Brain microvascular endothelial cell (primary cell): Measurements from ENCODE around the gene GPT2.

Experiments used
- DNase-seq: peaks from one replicate; pipeline ENCODE4 v3.0.0-alpha.2; 2020
- H3K27ac ChIP-seq: fragments of 250-450 bp; sonication (Bioruptor Pico); 2 replicates; pipeline ENCODE4 v1.5.1; 2020; ENCODE audit warnings: mild to moderate bottlenecking, moderate library complexity
- H3K27me3 ChIP-seq: fragments of 250-450 bp; sonication (Bioruptor Pico); replicated peaks from 2 replicates; pipeline ENCODE4 v1.5.1; 2020; ENCODE audit warnings: mild to moderate bottlenecking
- H3K36me3 ChIP-seq: fragments of 250-450 bp; sonication (Bioruptor Pico); replicated peaks from 2 replicates; pipeline ENCODE4 v1.5.1; 2020; ENCODE audit warnings: mild to moderate bottlenecking
- H3K4me3 ChIP-seq: 2 replicates; pipeline ENCODE4 v1.5.1; 2011; ENCODE audit warnings: low read depth, mild to moderate bottlenecking, control low read depth, low read length, moderate library complexity
- in situ Hi-C: cut with HindIII; loops from 2 replicates; pipeline ENCODE4 v1.10.0; 2017; ENCODE audit warnings: low sequenced_read_pairs, low pct_ligation_motif_present
- TF ChIP-seq, protein P1 (sequence below): IDR thresholded peaks from 2 replicates; pipeline ENCODE4 v1.5.1; 2011; ENCODE audit warnings: low read depth, mild to moderate bottlenecking, moderate library complexity, low read length, control low read depth, inconsistent platforms; ENCODE audit errors: missing control alignments

GPT2 gene

DNA sequence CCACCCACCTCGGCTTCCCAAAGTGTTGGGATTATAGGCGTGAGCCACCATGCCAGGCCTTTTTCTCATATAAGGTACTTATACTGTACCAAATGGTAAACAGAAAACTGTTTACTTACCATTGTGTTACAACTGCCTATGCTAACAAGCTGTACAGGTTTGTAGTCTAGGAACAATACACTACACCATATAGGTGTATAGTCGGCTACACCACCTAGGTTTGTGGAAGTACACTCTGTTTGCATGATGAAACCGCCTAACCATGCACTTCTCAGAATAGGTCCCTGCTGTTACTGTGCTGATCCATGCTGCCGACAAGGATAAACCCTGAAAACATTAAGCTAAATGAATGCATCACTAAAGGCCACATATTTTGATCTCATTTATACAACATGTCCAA lies 70.4 kb downstream of the GPT2 start:
- no peak for DNase-seq
- H3K27me3 ChIP-seq, result no peaks in the 10 kb centered on the region
- in situ Hi-C loops, result no loop called here
- H3K27ac ChIP-seq, result no peak overlapping the region
- TF ChIP-seq, protein P1, sequence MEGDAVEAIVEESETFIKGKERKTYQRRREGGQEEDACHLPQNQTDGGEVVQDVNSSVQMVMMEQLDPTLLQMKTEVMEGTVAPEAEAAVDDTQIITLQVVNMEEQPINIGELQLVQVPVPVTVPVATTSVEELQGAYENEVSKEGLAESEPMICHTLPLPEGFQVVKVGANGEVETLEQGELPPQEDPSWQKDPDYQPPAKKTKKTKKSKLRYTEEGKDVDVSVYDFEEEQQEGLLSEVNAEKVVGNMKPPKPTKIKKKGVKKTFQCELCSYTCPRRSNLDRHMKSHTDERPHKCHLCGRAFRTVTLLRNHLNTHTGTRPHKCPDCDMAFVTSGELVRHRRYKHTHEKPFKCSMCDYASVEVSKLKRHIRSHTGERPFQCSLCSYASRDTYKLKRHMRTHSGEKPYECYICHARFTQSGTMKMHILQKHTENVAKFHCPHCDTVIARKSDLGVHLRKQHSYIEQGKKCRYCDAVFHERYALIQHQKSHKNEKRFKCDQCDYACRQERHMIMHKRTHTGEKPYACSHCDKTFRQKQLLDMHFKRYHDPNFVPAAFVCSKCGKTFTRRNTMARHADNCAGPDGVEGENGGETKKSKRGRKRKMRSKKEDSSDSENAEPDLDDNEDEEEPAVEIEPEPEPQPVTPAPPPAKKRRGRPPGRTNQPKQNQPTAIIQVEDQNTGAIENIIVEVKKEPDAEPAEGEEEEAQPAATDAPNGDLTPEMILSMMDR, result no peak
- no peak overlapping the region for H3K4me3 ChIP-seq
- H3K36me3 ChIP-seq, result peaks cover 49% of the 10 kb centered on the region

DNA sequence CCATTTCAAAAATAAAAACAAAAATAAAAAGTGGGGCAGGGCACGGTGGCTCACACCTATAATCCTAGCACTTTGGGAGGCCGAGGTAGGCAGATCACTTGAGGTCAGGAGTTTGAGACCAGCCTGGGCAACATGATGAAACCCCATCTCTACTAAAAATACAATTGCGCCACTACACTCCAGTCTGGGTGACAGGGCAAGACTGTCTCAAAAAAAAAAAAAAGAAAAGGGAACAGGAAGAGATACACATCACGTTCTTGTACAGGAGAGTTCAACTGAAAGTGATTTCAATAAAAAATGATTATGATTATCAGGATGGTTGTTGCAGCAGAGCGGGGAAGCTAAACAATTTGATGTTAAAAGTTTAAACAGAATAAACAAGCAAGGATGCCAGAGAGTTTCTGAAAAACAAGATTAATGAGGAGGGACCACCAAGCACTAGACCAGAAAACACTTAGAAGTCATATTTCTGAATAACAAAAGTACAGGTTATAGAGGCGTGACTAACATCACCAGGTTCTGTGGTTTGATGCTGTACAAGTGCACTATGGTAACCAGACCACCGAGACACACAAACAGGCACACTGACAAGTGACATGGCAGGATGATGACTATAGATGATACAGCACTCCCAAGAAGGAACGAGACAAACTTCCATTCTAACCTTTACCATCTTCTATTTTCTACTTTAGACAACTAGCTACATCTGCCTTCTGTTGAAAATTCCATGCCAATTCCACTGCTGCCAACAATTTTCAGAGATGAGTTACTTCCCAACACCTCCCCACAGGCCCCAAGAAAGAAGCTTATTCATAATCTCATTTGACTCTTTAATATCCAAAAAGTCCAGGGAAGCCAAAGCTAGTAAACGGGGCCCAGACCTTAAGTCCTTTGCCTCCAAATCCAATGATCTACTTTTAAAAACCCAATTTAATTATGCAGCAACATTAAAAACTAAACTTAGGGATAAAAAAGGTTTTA lies 77.5 kb downstream of the GPT2 start:
- DNase-seq, result no peak
- Histone ChIP-seq H3K27me3 (no peaks in the 10 kb centered on the region), H3K36me3 (peaks cover 82% of the 10 kb centered on the region), H3K4me3 (no peak overlapping the region), H3K27ac (no peak overlapping the region)
- in situ Hi-C loops, result no loop called here
- TF ChIP-seq, protein P1, result no peak

DNA sequence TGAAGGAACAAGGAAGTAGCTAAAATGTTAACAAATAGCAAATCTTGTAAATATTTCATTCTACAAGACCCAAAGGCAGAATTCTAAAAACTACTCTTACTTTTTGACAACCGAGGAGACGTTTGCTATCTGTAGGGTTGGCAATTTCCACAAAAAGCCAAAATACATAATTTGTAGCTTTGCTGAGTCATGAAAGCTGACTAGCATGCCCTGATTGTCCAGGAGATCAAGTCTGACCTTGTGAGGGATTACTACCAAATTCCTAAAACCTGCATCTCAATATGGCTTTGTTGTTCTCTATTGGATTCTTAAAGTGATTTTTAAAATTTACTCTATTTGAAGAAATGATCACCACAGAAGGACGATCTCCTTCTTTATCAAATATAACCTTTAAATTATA lies 78.5 kb downstream of the GPT2 start:
- DNase-seq, result no peak
- Histone ChIP-seq H3K36me3 (peaks cover 82% of the 10 kb centered on the region), H3K27me3 (no peaks in the 10 kb centered on the region), H3K4me3 (no peak overlapping the region), H3K27ac (no peak overlapping the region)
- TF ChIP-seq, protein P1, result no peak
- in situ Hi-C loops, result no loop called here

DNA sequence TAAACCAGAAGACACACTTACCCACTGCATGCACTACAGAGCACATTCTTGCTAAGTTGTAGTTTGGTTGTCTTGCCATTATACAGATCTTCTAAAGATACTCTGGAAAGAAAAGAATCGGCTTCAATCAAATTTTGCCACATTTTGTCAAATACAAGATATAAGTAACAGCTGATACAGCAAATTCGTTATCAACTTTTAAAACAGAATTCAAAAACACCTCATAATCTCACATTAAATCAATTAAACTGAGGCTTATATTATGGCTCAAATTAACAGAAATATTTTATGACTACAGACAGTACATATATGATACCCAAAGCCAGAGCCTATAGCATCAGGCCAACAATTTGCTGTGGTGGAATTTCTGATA lies 83.9 kb downstream of the GPT2 start:
- DNase-seq, result no peak
- TF ChIP-seq, protein P1, result no peak
- no peak overlapping the region for H3K27ac ChIP-seq
- no peak overlapping the region for H3K4me3 ChIP-seq
- H3K27me3 ChIP-seq, result no peaks in the 10 kb centered on the region
- peaks cover 64% of the 10 kb centered on the region for H3K36me3 ChIP-seq
- in situ Hi-C loops, result no loop called here

DNA sequence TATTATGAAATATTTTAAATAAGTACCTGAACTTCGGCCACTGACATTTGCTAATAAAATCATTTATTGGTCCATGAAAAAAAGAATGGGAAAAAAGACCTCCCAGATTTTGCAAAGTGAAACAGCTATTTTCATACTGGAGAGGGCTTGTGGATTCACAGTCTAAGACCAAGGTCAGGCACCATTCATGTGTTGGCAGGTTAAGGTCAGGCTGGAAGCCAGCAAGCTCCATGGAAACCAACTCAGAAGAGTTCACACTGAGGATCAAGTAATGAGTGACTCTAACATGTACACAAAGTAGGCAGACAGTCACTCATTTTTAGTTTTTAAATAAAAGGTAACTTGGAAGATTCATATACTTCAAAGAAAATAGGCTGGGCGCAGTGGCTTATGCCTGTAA lies 85.9 kb downstream of the GPT2 start:
- Histone ChIP-seq H3K27ac (no peak overlapping the region), H3K4me3 (no peak overlapping the region), H3K36me3 (peaks cover 48% of the 10 kb centered on the region), H3K27me3 (no peaks in the 10 kb centered on the region)
- in situ Hi-C loops, result no loop called here
- DNase-seq, result no peak
- TF ChIP-seq, protein P1, result no peak
